ENCODE measurements around the gene F10.

DNA sequence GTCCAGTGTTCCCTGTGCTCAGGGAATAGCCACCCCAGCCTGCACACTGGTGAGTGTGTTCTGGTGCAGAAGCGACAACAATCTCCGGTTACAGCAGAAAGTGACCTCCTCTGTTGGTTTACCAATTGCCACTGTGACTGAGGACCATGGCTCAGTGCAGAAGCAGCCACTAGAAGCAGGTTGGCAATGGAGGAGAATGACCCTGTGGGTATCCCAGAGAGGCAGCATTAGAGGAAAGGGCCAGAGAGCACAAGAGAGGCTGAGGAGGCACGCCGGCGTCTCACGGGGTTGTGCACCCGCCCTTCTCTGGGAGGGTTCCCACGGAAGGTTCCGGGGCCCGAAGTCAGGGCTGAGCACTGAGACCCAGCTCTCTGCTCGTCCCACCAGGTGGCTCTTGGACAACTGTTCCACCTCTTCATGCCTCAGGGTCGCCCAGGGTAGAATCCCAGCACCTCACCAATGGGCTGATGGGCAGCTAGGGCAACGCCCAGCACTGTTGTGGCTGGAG lies 49.9 kb downstream of the F10 start:
- TF ChIP-seq, protein P1, sequence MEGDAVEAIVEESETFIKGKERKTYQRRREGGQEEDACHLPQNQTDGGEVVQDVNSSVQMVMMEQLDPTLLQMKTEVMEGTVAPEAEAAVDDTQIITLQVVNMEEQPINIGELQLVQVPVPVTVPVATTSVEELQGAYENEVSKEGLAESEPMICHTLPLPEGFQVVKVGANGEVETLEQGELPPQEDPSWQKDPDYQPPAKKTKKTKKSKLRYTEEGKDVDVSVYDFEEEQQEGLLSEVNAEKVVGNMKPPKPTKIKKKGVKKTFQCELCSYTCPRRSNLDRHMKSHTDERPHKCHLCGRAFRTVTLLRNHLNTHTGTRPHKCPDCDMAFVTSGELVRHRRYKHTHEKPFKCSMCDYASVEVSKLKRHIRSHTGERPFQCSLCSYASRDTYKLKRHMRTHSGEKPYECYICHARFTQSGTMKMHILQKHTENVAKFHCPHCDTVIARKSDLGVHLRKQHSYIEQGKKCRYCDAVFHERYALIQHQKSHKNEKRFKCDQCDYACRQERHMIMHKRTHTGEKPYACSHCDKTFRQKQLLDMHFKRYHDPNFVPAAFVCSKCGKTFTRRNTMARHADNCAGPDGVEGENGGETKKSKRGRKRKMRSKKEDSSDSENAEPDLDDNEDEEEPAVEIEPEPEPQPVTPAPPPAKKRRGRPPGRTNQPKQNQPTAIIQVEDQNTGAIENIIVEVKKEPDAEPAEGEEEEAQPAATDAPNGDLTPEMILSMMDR (IDR thresholded peaks at IDR 0.05): no peak
- TF ChIP-seq, protein P2, sequence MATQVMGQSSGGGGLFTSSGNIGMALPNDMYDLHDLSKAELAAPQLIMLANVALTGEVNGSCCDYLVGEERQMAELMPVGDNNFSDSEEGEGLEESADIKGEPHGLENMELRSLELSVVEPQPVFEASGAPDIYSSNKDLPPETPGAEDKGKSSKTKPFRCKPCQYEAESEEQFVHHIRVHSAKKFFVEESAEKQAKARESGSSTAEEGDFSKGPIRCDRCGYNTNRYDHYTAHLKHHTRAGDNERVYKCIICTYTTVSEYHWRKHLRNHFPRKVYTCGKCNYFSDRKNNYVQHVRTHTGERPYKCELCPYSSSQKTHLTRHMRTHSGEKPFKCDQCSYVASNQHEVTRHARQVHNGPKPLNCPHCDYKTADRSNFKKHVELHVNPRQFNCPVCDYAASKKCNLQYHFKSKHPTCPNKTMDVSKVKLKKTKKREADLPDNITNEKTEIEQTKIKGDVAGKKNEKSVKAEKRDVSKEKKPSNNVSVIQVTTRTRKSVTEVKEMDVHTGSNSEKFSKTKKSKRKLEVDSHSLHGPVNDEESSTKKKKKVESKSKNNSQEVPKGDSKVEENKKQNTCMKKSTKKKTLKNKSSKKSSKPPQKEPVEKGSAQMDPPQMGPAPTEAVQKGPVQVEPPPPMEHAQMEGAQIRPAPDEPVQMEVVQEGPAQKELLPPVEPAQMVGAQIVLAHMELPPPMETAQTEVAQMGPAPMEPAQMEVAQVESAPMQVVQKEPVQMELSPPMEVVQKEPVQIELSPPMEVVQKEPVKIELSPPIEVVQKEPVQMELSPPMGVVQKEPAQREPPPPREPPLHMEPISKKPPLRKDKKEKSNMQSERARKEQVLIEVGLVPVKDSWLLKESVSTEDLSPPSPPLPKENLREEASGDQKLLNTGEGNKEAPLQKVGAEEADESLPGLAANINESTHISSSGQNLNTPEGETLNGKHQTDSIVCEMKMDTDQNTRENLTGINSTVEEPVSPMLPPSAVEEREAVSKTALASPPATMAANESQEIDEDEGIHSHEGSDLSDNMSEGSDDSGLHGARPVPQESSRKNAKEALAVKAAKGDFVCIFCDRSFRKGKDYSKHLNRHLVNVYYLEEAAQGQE (IDR thresholded peaks at IDR 0.05; ENCODE audit: insufficient read depth in 1 of 2, low read depth in 2 of 2, low read length in 1 of 2): no peak
- TF ChIP-seq POLR2AphosphoS5 (IDR thresholded peaks at IDR 0.05; ENCODE audit: low read depth, low read length) (no peak), SIN3A (IDR thresholded peaks at IDR 0.05; ENCODE audit: borderline replicate concordance, insufficient read depth, low read depth, low read length) (no peak)

All from Panc1 (cell line).